ENCODE measurements around the gene CDHR1.
A peak's percentile ranks its signal among the peaks of the same experiment; 100 is the strongest.

CDHR1 gene

GRCh38 chr10:84200537-84201243, 6.4 kb downstream of the CDHR1 start:
- DNase-seq (ENCODE audit: low read depth) = no peak

- no peak for DNase-seq (ENCODE audit: low read depth)
These were observed 6.9 kb downstream of the CDHR1 start for GRCh38 chr10:84201244-84201606.

GRCh38 chr10:84201682-84202081, 7.3 kb downstream of the CDHR1 start:
- no peak for DNase-seq (ENCODE audit: low read depth)

GRCh38 chr10:84202349-84202748, 8.0 kb downstream of the CDHR1 start:
- DNase-seq (ENCODE audit: low read depth) = no peak

GRCh38 chr10:84204122-84204521, 9.8 kb downstream of the CDHR1 start:
- no peak for DNase-seq (ENCODE audit: low read depth)

- no peak for DNase-seq (ENCODE audit: low read depth)
These were observed 10.3 kb downstream of the CDHR1 start for GRCh38 chr10:84204610-84205009.

GRCh38 chr10:84205049-84205852, 10.9 kb downstream of the CDHR1 start:
- DNase-seq (ENCODE audit: low read depth) = peak; percentile 16

- no peak for DNase-seq (ENCODE audit: low read depth)
These were observed 11.7 kb downstream of the CDHR1 start for GRCh38 chr10:84205853-84206525.

GRCh38 chr10:84208023-84208422, 13.7 kb downstream of the CDHR1 start:
- DNase-seq (ENCODE audit: low read depth) = no peak

GRCh38 chr10:84211566-84211965, 17.2 kb downstream of the CDHR1 start:
- DNase-seq (ENCODE audit: low read depth) = no peak

GRCh38 chr10:84212014-84212413, 17.7 kb downstream of the CDHR1 start:
- DNase-seq (ENCODE audit: low read depth) = no peak

GRCh38 chr10:84213076-84213475, 18.7 kb downstream of the CDHR1 start:
- DNase-seq (ENCODE audit: low read depth) = no peak

GRCh38 chr10:84214046-84214572, 19.8 kb downstream of the CDHR1 start:
- DNase-seq (ENCODE audit: low read depth) = no peak

GRCh38 chr10:84214612-84215235, 20.4 kb downstream of the CDHR1 start:
- no peak for DNase-seq (ENCODE audit: low read depth)

- DNase-seq (ENCODE audit: low read depth) = no peak
These were observed 22.5 kb downstream of the CDHR1 start for GRCh38 chr10:84216834-84217233.

GRCh38 chr10:84217746-84218145, 23.4 kb downstream of the CDHR1 start:
- DNase-seq (ENCODE audit: low read depth) = no peak

GRCh38 chr10:84221916-84222315, 27.6 kb downstream of the CDHR1 start:
- DNase-seq (ENCODE audit: low read depth) = no peak

- DNase-seq (ENCODE audit: low read depth) = no peak
These were observed 30.2 kb downstream of the CDHR1 start for GRCh38 chr10:84224411-84225028.

GRCh38 chr10:84225427-84226173, 31.3 kb downstream of the CDHR1 start, which contains the start of gene LRIT2:
TSS of gene LRIT2 (minus strand) at chr10:84225544. CDS start at chr10:84225520, 24 bp downstream.
- no peak for DNase-seq (ENCODE audit: low read depth)

- DNase-seq (ENCODE audit: low read depth) = no peak
These were observed 32.3 kb downstream of the CDHR1 start for GRCh38 chr10:84226616-84227015.

GRCh38 chr10:84227810-84228209, 33.5 kb downstream of the CDHR1 start:
- no peak for DNase-seq (ENCODE audit: low read depth)
